GM12875 (cell line): Measurements from ENCODE around the gene NR5A1.

Experiments
- H3K4me3 ChIP-seq: one replicate; pipeline ENCODE4 v1.5.1; 2011; ENCODE audit warnings: low read depth, low read length, control low read depth
- TF ChIP-seq, protein P1 (sequence below): IDR thresholded peaks from 2 replicates; pipeline ENCODE4 v1.5.1; 2011; ENCODE audit warnings: low read depth, mild to moderate bottlenecking, control low read depth, inconsistent platforms, low read length, moderate library complexity, borderline replicate concordance; ENCODE audit not compliant: insufficient read depth

The NR5A1 gene

DNA sequence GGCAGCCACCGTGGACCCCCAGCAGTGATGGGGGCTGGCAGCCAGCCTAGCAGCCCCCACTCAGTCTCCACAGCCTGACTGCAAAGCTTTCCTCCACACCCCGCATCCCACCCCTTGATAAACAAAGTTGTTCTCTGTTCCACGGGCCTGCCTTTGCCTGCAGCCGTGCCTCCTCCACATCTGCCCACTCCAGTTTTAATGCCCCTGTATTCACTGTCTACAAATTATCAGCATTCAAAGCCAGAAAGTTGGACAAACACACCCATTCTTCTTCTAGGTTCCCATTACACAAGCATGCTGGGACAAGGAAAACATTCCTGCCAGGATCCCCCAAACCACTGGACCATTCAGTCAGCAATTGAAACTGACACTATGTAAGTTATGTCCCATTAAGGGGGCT lies 23.0 kb upstream of the NR5A1 start:
- H3K4me3 ChIP-seq, result no peak overlapping the region
- TF ChIP-seq, protein P1, sequence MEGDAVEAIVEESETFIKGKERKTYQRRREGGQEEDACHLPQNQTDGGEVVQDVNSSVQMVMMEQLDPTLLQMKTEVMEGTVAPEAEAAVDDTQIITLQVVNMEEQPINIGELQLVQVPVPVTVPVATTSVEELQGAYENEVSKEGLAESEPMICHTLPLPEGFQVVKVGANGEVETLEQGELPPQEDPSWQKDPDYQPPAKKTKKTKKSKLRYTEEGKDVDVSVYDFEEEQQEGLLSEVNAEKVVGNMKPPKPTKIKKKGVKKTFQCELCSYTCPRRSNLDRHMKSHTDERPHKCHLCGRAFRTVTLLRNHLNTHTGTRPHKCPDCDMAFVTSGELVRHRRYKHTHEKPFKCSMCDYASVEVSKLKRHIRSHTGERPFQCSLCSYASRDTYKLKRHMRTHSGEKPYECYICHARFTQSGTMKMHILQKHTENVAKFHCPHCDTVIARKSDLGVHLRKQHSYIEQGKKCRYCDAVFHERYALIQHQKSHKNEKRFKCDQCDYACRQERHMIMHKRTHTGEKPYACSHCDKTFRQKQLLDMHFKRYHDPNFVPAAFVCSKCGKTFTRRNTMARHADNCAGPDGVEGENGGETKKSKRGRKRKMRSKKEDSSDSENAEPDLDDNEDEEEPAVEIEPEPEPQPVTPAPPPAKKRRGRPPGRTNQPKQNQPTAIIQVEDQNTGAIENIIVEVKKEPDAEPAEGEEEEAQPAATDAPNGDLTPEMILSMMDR, result no peak

DNA sequence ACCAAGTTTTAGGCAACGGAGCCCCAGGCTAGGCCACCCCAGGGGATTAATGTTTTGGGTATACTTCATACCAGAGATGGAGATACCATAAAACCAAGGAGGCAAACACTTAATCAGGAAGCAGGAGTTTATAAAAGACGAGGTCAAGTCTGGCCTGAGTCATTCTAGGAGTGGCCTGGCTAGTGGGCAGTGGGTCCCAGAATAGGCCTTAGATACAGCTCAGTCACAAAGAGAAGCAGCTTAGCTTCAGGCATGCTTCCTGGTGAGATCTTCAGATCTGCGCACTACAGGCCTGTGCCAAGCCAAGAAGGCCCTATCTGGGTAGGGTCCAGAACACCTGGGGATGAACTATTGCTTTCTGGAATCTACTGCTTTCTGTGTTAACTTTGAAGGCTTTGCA lies 20.6 kb upstream of the NR5A1 start:
- TF ChIP-seq, protein P1, result no peak
- no peak overlapping the region for H3K4me3 ChIP-seq

DNA sequence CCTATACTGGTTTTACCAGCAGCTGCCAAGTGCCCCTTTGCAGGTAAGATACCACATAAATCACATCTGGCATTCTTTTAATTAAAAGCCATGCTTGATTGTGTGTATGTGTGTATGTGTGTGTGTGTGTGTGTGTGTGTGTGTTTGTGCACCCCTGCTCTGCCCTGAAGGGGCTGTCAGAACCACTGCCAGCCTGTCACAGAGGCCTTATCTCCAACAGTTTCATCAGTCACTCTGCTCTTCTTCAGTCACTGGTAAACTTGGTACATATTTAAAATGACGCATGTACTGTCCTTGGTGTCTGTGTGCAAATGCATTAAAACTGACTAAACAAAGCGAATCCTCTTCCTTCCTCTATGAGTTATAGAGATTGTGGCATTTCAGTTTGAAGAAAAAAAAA lies 19.0 kb upstream of the NR5A1 start:
- TF ChIP-seq, protein P1, result no peak
- no peak overlapping the region for H3K4me3 ChIP-seq

DNA sequence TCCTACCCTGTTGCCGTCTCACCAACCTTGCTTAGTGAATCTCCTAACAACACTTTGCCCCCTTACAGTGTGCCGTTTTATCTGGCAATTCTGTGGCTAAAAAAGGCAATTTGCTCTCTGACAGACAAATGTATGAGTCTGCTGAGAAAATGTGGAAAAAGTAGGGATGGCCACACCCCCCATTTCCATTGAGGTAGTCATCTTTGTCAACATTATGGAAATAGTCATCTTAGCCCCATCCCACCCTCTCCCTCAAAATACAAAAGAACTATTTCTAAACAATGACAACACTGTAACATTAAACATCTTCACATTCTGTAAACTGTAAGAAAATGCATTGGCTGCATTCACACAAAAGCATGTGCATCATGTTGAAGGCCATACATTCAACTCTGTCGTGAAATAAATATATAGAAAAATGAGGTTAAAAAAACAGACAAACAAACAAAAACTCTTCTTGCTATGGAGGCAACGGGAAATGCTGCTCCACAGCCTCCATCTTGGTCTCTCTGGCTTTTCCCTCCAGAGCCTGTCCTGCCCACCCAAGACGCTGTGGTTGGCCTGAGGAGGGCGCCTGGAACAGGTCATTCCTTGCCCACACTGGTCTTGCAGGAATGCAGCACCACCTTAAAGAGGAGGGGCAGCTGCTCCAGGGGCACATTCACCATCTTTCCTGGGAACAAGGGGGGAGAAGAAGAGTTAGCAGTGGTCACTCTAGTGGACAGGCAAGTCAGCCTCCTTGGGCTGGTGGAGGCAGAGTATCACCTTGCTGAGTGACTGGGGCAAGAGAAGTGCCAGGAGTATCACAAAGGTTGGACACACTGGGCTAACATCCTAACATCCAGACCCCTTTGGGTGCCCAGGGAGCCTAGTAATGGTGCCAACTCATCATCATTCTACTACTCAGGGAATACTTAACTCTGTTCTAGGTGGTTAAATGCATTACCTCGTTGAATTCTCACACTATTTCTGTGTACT lies 15.2 kb upstream of the NR5A1 start:
- H3K4me3 ChIP-seq, result no peak overlapping the region
- TF ChIP-seq, protein P1, result no peak

DNA sequence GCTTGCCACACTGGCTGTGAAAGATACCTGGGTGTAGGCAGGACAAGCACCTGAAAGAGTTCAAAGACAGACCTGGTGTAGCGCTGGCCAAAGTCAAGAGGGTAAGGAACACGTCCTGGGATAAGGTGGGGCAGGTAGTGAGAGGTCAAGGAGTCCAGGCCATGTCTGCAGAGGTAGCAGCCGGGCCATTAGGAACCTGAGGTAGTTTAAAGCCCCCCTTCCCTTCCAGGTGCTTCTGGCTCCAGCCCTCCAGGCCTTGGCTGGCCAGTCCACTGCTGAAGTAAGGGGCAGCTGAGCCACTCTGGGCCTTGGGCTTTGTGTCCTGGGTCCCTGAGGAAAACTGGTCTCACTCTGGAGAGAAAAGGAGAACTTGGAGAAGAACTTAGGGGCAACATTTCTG lies 13.9 kb upstream of the NR5A1 start:
- no peak overlapping the region for H3K4me3 ChIP-seq
- TF ChIP-seq, protein P1, result no peak

DNA sequence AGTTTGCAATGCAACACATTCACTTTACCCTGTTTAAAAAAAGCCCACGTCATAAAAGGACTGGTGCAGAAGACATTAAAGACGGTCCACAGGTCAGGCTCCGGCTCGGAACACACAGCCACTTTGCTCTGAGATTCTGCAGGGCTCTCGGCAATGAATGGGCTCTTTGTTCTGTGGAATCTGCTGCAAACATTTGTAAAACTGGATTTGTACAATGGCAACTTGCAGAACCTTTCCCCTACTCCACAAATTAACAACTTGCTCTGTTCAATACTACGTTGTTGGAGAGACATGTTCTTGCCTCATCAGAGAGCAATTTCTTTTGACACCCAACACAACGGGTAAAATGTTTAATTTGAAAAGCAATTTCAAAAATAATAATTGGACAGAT lies 13.0 kb upstream of the NR5A1 start:
- TF ChIP-seq, protein P1, result no peak
- no peak overlapping the region for H3K4me3 ChIP-seq

DNA sequence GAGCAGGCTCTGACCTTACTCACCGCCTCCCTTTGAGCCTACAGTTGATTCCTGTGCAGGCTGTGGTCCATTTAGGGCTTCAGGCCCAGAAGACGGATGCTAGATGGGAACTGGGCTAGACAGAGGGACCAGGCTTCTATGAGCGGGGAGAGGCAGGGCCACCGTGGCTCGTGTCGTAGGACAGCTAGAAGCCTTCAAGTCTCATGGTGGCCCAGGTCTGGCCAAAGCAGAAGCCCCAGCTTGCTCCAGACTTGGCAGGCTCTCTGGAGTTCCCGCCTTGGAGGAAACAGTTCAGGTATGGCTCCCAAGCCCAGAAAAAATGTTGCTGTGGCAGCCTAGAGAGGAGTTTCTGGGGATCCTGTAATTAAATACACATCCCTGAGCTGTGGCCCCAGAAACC lies 10.9 kb upstream of the NR5A1 start:
- TF ChIP-seq, protein P1, result no peak
- H3K4me3 ChIP-seq, result no peak overlapping the region
